ENCODE measurements around the gene ZBTB7C.

The ZBTB7C gene

GRCh38 chr18:48061781-48062570 lies 347.2 kb downstream of the ZBTB7C start:
- TF ChIP-seq, protein P1, sequence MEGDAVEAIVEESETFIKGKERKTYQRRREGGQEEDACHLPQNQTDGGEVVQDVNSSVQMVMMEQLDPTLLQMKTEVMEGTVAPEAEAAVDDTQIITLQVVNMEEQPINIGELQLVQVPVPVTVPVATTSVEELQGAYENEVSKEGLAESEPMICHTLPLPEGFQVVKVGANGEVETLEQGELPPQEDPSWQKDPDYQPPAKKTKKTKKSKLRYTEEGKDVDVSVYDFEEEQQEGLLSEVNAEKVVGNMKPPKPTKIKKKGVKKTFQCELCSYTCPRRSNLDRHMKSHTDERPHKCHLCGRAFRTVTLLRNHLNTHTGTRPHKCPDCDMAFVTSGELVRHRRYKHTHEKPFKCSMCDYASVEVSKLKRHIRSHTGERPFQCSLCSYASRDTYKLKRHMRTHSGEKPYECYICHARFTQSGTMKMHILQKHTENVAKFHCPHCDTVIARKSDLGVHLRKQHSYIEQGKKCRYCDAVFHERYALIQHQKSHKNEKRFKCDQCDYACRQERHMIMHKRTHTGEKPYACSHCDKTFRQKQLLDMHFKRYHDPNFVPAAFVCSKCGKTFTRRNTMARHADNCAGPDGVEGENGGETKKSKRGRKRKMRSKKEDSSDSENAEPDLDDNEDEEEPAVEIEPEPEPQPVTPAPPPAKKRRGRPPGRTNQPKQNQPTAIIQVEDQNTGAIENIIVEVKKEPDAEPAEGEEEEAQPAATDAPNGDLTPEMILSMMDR (IDR thresholded peaks at IDR 0.05; ENCODE audit: extremely low read depth, missing control alignments): no peak
- no peak for DNase-seq (ENCODE audit: low spot score)

DNA sequence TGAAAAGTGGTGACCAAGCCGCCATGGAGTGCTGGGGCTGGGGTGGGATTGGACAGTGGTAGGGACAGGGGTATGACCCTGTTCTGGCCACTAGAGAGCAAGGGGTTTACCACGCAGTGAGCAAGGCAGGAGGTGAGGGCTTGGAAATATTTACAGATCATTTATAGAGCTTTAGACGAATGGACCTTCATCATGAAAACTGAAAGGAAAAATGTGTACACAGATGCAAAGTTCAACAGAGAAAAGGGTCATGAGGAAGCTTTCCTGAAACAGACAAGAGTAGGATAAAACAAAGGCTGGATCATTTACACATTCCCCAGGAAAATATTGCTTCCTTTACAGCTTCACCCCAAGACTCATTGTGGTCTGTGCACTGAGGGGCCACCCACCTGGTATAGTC lies 348.2 kb downstream of the ZBTB7C start:
- no peak for DNase-seq (ENCODE audit: low spot score)
- TF ChIP-seq, protein P1 (IDR thresholded peaks at IDR 0.05; ENCODE audit: extremely low read depth, missing control alignments): no peak

DNA sequence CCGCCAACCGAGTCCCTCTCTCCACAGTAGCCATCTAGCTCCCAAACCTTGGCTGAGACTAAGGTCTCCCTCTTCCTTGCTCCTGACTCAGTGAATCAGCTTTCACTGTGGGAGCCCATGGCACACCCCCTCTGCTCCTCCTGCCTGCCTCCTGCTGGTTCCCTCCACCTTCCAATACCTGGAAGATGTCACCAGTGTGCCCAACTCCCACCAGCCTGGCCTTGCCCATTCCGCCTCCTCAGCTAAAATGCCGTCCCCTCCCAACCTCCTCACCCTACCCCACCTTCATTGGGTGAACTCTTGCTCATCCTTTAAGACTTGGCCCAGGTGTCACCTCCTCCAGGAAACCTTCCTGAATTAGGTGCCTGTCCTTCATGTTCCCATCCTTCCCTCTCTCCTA lies 348.8 kb downstream of the ZBTB7C start:
- TF ChIP-seq, protein P1 (IDR thresholded peaks at IDR 0.05; ENCODE audit: extremely low read depth, missing control alignments): no peak
- DNase-seq (ENCODE audit: low spot score): no peak

GRCh38 chr18:48059455-48060010 lies 349.6 kb downstream of the ZBTB7C start:
- TF ChIP-seq, protein P1 (IDR thresholded peaks at IDR 0.05; ENCODE audit: extremely low read depth, missing control alignments): no peak
- no peak for DNase-seq (ENCODE audit: low spot score)

DNA sequence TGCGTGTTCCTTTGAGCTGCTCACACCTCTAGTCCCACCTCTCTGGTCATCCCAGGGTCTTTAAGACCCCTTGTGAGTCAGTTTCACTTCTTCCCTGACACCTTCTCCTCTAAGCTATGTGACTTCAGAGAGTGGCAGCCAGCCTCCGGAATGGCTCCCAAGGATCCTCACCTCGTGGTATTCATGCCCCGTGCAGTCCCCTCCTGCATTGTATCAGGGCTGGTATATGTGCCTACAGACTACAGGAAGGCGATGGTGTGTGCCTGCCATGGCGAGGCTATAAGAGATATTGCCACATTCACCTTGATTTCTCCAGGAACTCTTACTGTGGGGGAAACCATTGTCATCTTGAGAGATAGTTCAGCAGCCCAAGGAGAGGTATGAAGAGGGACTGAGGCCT lies 350.7 kb downstream of the ZBTB7C start:
- TF ChIP-seq, protein P1 (IDR thresholded peaks at IDR 0.05; ENCODE audit: extremely low read depth, missing control alignments): no peak
- no peak for DNase-seq (ENCODE audit: low spot score)

DNA sequence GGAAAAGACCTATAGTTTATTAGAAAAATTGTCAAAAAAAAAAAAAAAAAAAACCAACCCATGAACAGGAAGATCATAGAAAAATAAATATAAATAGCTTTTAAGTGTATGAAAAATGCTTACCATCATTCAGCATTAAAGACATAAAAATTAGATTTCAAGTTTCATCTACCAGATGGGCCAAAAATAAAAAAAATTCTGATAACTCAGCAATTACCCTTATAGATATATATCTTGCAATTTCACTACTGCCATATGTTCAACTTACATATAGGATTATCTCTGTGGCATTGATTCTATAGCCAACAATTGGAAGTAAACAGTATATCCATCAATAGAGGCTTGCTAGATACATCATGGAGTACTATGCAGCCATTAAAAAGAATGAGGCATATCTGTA lies 352.2 kb downstream of the ZBTB7C start:
- DNase-seq (ENCODE audit: low spot score): no peak
- TF ChIP-seq, protein P1 (IDR thresholded peaks at IDR 0.05; ENCODE audit: extremely low read depth, missing control alignments): no peak

DNA sequence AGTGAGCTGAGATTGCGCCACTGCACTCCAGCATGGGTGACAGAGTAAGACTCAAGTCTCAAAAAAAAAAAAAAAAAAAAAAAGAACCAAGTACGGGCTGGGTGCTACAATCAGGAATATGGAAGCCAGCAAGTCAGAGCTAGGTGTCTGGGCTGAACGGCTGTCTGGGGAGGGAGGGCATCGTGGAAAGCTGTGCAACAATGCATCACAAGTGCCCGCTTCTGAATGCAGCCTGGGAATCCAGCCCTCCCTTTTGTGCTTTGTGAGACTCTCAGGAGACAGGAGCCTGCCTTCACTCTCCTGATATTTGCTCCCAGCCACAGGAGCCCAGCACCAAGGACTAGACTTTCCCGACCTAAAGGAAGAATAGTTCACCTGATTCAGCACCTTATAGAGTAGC lies 353.8 kb downstream of the ZBTB7C start:
- TF ChIP-seq, protein P1 (IDR thresholded peaks at IDR 0.05; ENCODE audit: extremely low read depth, missing control alignments): no peak
- no peak for DNase-seq (ENCODE audit: low spot score)
